Forelimb muscle (tissue), 1 donor: ENCODE measurements around the gene PRICKLE1. TPM values are rescaled to one million over a fixed set of nuclear protein-coding genes. Genes with fewer than 3 reads are reported as not detected.
A peak's percentile ranks its signal among the peaks of the same experiment; 100 is the strongest.

Experiments used
- DNase-seq: peaks from one replicate; pipeline ENCODE4 v3.0.0-alpha.2; 2013; ENCODE audit warnings: low read depth
- polyA plus RNA-seq: library from polyadenylated mRNA; unstranded; fragments of 120-200 nt; gene quantifications from one replicate; pipeline ENCODE4 v1.2.1, GENCODE V29; 2013; ENCODE audit not compliant: insufficient read length

PRICKLE1 gene
- polyA plus RNA-seq, 1 donor: 19.0 TPM

DNA sequence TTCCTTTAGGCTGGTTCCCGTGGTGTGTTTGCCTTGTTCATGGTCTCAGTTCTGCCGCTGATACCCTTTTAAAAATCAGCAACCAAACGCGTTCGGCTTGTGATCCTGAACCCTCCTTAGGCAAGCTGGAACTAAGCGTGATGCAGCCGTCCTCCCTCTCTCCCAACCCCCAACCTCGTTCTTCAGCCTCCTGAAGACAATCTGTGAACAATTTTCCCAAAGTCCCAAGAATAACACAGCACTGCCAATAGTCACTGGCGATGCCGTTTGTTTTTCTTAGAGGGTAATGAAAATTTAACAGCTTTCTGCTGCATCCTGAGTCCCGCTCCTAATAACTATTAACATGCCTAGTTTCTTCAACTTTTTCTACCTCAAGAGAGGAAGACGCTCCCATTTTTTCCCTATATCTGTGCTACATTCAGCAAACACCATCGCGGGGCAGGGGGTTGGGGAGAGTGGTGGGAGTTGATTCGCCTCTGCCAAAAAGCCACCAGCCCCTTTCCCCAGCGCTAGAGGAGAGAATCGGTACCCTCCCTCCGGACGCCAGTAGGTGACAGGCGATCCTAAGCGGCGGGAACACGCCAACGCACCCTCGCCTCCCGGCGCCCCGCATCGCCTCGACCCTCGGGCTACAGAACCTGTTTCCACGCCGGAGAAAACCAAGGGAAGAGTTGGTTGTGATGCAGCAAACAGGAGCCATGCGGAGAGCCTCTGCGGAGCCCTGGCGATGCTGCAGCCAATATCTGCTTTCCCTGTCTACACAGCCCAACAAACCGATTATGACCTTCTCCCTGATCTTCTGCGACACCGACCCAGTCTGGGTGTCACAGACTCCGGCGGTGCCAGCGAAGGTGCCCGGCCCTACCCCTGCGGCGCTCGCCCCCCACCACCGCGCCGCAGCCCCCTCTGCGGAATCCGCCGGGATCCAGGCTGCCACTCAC, 752 bp downstream of the PRICKLE1 start:
- DNase-seq: no peak

GRCh38 chr12:42587601-42588523, 1.7 kb downstream of the PRICKLE1 start:
- no peak for DNase-seq

DNA sequence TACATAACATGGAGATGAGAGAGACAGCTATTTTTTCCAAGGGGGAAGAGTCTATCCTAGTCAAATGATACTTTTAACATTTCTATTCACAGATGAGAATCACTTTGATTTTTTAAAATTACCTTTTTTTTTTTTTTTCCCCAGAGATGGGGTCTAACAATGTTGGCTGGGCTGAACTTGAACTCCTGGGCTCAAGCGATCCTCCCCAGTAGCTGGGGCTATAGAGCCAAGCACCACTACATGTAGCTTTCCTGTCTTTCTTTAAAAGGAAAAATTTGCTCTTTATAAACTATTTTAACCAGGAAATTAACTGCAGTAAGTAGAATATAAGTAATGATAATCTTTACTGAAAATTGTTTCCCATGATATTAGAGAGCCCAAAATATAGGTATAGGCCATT, 3.3 kb downstream of the PRICKLE1 start:
- DNase-seq: no peak

GRCh38 chr12:42585841-42586216, 3.7 kb downstream of the PRICKLE1 start:
- DNase-seq: no peak

DNA sequence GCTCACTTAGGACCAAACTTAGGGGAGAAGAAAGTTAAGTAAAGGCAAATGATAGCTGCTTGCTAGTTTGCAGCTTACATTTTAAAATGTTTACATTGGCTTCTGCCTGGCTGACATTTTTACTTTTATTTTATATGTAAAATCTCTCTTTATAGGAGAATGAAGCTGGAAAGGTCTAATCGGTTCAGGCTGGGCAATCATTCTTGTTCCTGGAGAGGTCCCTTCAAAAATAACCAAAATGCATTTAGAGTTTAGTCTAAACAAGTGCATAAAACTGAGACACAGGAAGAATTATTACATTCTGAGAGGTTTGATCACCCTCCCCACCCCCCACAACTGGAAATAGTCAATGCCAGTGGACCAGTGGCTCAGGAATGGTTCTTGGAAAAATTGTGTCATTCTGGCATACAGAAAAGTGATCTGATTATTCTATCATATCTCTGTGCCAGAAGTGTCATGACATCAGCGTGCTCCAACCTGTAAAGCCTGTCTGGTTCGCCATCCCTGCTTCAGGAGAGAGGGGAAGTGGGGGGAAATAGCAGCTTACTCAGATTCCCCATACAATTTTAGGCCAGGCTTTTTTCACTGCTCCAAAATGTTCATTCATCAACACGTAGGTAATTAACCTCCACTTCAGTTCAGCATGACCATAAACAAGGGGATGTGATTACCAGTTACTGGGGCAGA, 4.2 kb downstream of the PRICKLE1 start:
- DNase-seq: no peak

DNA sequence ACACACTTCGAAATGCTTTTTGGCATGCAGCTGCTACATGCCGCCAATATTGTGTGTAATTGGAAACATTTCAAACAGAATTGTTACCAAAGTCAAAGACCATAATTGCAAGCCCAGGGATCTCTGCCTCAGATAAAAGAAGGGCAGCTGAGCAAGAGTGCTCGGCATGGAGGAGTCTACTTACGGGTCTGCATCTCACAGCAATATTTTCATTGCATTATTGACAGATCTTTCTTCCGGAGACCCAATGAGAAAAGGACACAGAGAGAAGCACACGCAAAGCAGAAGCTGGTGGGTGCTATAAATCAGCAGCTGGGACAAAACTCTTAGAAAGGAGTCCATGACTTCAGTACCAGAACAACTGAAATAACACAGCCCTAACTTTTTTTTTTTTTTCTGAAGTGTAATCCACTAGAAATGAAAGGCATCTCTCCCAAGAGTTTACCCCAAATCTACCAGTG, 4.9 kb downstream of the PRICKLE1 start:
- DNase-seq: no peak

DNA sequence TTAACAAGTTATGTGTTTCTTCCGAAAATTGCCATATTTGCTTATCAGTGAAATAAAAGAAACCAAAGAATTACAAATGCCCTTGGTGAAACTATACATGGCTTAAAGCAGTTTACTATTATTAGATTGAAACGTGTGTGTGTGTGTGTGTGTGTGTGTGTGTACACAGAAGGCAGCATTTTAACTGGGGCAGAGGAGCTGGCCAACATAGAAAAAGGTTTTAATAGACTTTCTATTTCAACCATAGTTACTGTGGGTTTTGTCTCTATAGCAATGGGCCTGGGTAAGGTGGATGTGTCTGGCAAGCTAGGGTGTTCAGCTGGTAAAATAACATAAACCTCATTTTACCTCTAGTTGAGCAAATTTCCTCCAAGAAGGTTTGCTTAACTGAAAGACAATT, 6.5 kb downstream of the PRICKLE1 start:
- DNase-seq: no peak

DNA sequence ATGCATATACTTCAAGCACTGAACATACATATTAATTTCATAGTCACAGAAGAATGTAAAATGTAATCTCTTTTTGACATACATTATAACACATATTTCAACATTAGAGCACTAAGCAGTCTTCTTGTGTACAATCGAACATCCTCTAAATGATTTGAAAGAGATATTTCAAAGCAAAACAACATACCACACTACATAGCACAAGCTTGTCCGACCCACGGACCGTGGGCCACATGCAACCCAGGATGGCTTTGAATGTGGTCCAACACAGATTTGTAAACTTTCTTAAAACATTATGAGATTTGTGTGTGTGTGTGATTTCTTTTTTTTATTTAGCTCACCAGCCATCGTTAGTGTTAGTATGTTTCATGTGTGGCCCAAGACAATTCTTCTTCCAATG, 7.0 kb downstream of the PRICKLE1 start:
- no peak for DNase-seq

GRCh38 chr12:42582050-42582449, 7.5 kb downstream of the PRICKLE1 start:
- peak; percentile 83 for DNase-seq

GRCh38 chr12:42576374-42576773, 13.2 kb downstream of the PRICKLE1 start:
- DNase-seq: no peak

DNA sequence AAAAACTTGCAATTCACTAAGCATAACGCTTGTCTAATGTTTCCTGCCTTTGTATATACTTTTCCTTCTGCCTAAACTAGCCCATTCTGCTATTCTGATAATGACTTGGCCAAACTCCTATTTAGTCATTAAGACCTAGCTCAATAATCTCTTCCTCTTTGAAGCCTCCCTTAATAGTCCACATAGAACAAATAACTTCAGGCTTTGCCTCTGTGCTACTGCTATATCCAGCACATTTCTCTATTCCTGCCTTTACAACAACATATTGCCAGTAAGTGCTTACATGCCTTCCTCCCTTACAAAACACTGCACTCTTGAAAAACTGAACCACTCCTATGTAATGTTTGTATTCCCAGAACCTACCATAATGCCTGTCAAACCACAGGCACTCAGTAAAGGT, 13.8 kb downstream of the PRICKLE1 start:
- no peak for DNase-seq

- DNase-seq: no peak
These were observed 14.7 kb downstream of the PRICKLE1 start for GRCh38 chr12:42574851-42575266.

- no peak for DNase-seq
These were observed 18.1 kb downstream of the PRICKLE1 start for GRCh38 chr12:42571327-42572009.

- no peak for DNase-seq
These were observed 19.5 kb downstream of the PRICKLE1 start for GRCh38 chr12:42570076-42570475.

- DNase-seq: no peak
These were observed 20.3 kb downstream of the PRICKLE1 start for GRCh38 chr12:42568952-42569915.

- DNase-seq: no peak
These were observed 23.9 kb downstream of the PRICKLE1 start for GRCh38 chr12:42565633-42566032.

DNA sequence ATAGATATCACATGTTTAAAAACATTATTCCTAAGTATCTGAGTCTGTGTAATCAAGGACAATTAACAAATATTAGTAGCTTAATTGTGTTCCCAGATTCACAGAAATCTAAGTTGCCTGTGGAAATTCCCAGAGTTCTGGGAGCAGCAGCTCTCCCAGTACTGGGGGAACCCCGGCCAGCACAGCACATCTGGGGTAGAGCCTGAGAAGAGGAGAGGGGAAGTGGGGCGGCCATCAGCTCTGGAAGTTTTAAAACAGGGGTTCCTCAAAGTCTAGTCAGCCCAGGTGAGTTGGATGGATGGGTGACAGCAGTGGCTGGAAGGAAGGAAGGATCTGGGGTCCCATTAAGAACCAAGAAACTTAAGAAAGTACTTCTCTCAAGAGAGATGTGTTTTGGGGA, 24.6 kb downstream of the PRICKLE1 start:
- DNase-seq: no peak

DNA sequence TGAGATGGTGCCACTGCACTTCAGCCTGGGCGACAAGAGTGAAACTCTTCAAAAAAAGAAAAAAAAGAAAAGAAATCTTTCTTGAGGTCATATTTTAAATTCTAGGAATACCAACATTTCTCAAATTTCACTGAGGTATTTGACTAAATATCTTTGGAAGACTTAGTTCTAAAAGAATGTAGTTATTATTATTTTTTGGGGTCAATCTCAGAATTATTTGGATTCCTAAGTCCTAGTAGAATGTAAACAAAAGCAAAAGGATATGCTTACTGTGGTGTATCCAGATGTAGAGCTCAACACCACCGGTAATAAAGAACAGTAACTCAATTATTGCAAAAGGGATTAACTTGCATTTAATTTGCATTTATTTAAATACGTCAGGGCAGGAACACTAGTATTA, 25.0 kb downstream of the PRICKLE1 start:
- DNase-seq: no peak

DNA sequence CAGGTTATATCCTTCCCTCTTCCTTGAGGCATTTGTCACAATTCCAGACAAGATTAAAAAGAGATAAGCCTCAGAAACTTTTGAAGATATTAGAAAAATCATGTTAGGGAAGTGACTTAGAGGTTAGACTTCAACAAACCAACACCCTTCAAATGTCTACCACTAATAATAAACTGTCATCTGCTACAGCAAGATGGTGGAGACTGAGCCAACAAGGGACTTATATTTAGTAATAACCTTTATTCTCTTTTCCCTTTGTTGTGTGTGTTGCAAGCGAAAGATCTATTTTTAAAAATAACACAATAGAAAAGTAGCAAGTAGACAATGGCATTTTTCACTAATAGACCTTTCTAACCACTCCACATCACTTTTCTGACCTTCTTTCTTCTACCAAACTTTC, 28.6 kb downstream of the PRICKLE1 start:
- no peak for DNase-seq

- no peak for DNase-seq
These were observed 31.9 kb downstream of the PRICKLE1 start for GRCh38 chr12:42557586-42558172.
